Measurements from ENCODE around the gene SALL3. TPM values are rescaled to one million over a fixed set of nuclear protein-coding genes. Genes with fewer than 3 reads are reported as not detected.
"Not testable (repeated sequence)": the region's sequence is repeated elsewhere in the genome, so short reads cannot be mapped to it uniquely, and the experiment has no call there.

Gene SALL3
- total RNA-seq, 3 donors from 2014 or later (not counting 1 experiment from before 2014, with no cell fraction given) = not detected

DNA sequence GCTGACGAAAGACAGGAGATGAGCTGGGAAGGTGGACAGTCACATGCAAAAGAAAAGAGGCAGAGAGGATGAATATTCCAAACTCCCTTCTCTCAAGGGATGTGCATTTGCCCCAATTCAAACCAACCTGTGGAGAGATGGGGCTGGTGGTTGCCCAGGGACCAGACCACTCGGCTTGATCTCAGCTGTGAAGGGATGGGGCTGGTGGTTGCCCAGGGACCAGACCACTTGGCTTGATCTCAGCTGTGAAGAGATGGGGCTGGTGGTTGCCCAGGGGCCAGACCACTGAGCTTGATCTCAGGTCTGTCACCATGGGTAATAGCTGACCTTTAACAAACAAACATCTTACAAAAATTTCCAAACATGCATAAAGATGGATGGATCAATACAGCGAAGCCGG, 42.5 kb upstream of the SALL3 start:
- H3K9me3 Mint-ChIP-seq = no peaks in the 10 kb centered on the region
- H3K4me1 Mint-ChIP-seq = no peaks in the 10 kb centered on the region
- H3K27me3 Mint-ChIP-seq (ENCODE audit: low read depth in 2 of 2) = peaks cover 0 to 6% of the 10 kb centered on the region in 2 donors
- 96% methylated on average over 4 of the region's 4 CpGs for WGBS (ENCODE audit: insufficient coverage)
- TF ChIP-seq, protein P1, sequence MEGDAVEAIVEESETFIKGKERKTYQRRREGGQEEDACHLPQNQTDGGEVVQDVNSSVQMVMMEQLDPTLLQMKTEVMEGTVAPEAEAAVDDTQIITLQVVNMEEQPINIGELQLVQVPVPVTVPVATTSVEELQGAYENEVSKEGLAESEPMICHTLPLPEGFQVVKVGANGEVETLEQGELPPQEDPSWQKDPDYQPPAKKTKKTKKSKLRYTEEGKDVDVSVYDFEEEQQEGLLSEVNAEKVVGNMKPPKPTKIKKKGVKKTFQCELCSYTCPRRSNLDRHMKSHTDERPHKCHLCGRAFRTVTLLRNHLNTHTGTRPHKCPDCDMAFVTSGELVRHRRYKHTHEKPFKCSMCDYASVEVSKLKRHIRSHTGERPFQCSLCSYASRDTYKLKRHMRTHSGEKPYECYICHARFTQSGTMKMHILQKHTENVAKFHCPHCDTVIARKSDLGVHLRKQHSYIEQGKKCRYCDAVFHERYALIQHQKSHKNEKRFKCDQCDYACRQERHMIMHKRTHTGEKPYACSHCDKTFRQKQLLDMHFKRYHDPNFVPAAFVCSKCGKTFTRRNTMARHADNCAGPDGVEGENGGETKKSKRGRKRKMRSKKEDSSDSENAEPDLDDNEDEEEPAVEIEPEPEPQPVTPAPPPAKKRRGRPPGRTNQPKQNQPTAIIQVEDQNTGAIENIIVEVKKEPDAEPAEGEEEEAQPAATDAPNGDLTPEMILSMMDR (IDR thresholded peaks at IDR 0.05) = no peak
- no peak overlapping the region for H3K4me3 Mint-ChIP-seq
- H3K4me3 ChIP-seq (ENCODE audit: low read length) = no peak overlapping the region
- no peaks in the 10 kb centered on the region for H3K27me3 ChIP-seq (ENCODE audit: control insufficient read depth, insufficient read depth, low read length)
- H3K27ac Mint-ChIP-seq = no peak overlapping the region
- intact Hi-C loops (cut with micrococcal nuclease) = no loop called here
- no peaks in the 10 kb centered on the region for H3K4me1 ChIP-seq (ENCODE audit: control insufficient read depth, insufficient read depth, low read length)
- no peaks in the 10 kb centered on the region for H3K36me3 Mint-ChIP-seq
- ATAC-seq (no peak), DNase-seq (no peak)
- no peak overlapping the region for H3K27ac ChIP-seq (ENCODE audit: low read length)
- H3K9me3 ChIP-seq (ENCODE audit: control insufficient read depth, insufficient read depth, low read length) = no peaks in the 10 kb centered on the region
- H3K36me3 ChIP-seq (ENCODE audit: control insufficient read depth, insufficient read depth, low read length) = no peaks in the 10 kb centered on the region

DNA sequence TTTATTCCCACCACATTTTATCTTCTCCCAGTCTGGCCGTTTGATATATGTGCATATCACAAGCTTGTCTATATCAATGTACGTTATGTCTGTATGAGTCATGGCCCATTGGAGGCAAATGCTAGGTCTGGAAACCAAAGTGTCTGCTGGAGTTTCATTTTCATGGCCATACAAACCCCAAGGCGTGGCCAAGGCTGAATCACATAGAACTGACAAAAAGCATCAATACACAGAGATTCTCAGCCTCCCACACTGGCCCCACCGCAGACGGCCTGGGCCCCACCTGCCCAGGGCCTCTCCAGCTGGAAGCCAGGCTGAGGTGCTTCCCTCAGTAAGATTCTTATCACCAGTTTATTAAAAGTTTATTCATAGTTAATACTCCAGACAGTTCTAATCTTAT, 40.5 kb upstream of the SALL3 start:
- H3K36me3 Mint-ChIP-seq = no peaks in the 10 kb centered on the region
- intact Hi-C loops (cut with micrococcal nuclease) = no loop called here
- no peaks in the 10 kb centered on the region for H3K36me3 ChIP-seq (ENCODE audit: control insufficient read depth, insufficient read depth, low read length)
- H3K4me3 Mint-ChIP-seq = no peak overlapping the region
- no peaks in the 10 kb centered on the region for H3K9me3 Mint-ChIP-seq
- no peaks in the 10 kb centered on the region for H3K9me3 ChIP-seq (ENCODE audit: control insufficient read depth, insufficient read depth, low read length)
- peaks cover 10 to 11% of the 10 kb centered on the region in 2 donors for H3K27me3 Mint-ChIP-seq (ENCODE audit: low read depth in 2 of 2)
- no peak overlapping the region for H3K27ac Mint-ChIP-seq
- no peak for ATAC-seq
- H3K4me1 ChIP-seq (ENCODE audit: control insufficient read depth, insufficient read depth, low read length) = no peaks in the 10 kb centered on the region
- WGBS (ENCODE audit: insufficient coverage) = 75% methylated on average over 5 of the region's 5 CpGs
- no peak overlapping the region for H3K4me3 ChIP-seq (ENCODE audit: low read length)
- DNase-seq = no peak
- TF ChIP-seq, protein P1 (IDR thresholded peaks at IDR 0.05) = no peak
- no peaks in the 10 kb centered on the region for H3K4me1 Mint-ChIP-seq
- no peak overlapping the region for H3K27ac ChIP-seq (ENCODE audit: low read length)
- H3K27me3 ChIP-seq (ENCODE audit: control insufficient read depth, insufficient read depth, low read length) = no peaks in the 10 kb centered on the region

DNA sequence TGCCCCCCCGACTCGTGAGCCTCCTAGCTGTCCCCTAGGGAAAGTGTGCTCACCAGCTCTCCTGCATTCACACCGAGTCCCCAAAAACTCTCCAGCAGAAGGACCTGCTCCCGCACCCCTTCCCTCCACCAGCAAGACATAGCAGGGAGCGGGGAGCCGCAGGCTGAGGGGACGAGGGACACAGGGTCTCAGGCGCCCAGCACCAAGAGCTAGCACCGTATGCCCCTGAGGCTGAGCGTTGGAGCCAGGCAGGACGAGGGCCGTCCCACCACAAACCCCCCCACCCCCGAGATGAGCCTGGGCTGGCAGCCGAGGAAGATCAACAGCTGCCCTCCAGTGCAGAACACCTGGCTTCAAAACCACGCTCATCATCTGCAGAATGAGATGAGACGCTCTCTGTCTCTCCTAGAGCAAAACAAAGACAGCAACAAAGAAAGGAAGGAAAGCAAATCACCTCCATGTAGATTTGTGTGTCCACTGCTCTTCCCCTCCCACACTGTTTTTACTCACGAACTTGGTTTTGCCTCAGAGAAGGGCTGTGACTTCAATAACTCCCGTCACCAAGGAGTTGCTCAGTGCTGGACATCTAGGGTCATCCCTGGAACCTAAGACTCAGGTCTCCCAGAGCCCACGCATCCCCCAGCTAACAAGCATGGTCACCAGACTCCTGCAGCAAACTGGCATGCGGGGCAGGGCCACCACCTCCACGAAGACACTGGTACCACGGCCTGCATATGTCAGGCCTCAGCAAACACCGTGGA, 39.7 kb upstream of the SALL3 start:
- H3K36me3 ChIP-seq (ENCODE audit: control insufficient read depth, insufficient read depth, low read length) = no peaks in the 10 kb centered on the region
- no peaks in the 10 kb centered on the region for H3K27me3 ChIP-seq (ENCODE audit: control insufficient read depth, insufficient read depth, low read length)
- WGBS (ENCODE audit: insufficient coverage) = 81% methylated on average over 23 of the region's 23 CpGs
- TF ChIP-seq, protein P1 (IDR thresholded peaks at IDR 0.05) = no peak
- no peaks in the 10 kb centered on the region for H3K9me3 ChIP-seq (ENCODE audit: control insufficient read depth, insufficient read depth, low read length)
- intact Hi-C loops (cut with micrococcal nuclease) = no loop called here
- DNase-seq (no peak), ATAC-seq (no peak)
- Mint-ChIP-seq H3K9me3 (no peaks in the 10 kb centered on the region), H3K4me1 (no peaks in the 10 kb centered on the region), H3K36me3 (no peaks in the 10 kb centered on the region), H3K4me3 (no peak overlapping the region), H3K27me3 (ENCODE audit: low read depth in 2 of 2) (peaks cover 9 to 12% of the 10 kb centered on the region in 2 donors), H3K27ac (no peak overlapping the region)
- H3K27ac ChIP-seq (ENCODE audit: low read length) = no peak overlapping the region
- no peaks in the 10 kb centered on the region for H3K4me1 ChIP-seq (ENCODE audit: control insufficient read depth, insufficient read depth, low read length)
- H3K4me3 ChIP-seq (ENCODE audit: low read length) = no peak overlapping the region

DNA sequence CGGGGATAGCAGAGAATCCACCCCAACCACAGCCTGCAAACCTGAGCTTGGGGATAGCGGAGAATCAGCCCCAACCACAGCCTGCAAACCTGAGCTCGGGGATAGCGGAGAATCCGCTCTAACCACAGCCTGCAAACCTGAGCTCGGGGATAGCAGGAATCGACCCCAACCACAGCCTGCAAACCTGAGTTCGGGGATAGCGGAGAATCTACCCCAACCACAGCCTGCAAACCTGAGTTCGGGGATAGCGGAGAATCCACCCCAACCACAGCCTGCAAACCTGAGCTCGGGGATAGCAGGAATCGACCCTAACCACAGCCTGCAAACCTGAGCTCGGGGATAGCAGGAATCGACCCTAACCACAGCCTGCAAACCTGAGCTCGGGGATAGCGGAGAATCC, 37.4 kb upstream of the SALL3 start:
- H3K27me3 ChIP-seq (ENCODE audit: control insufficient read depth, insufficient read depth, low read length); intact Hi-C loops (cut with micrococcal nuclease); H3K27ac ChIP-seq (ENCODE audit: low read length); H3K4me3 ChIP-seq (ENCODE audit: low read length); ATAC-seq; H3K4me3 Mint-ChIP-seq; H3K9me3 ChIP-seq (ENCODE audit: control insufficient read depth, insufficient read depth, low read length); H3K4me1 Mint-ChIP-seq; H3K36me3 Mint-ChIP-seq; H3K9me3 Mint-ChIP-seq; H3K27ac Mint-ChIP-seq; H3K36me3 ChIP-seq (ENCODE audit: control insufficient read depth, insufficient read depth, low read length); H3K4me1 ChIP-seq (ENCODE audit: control insufficient read depth, insufficient read depth, low read length); DNase-seq: not testable (repeated sequence)
- peaks cover 12 to 25% of the 10 kb centered on the region in 2 donors for H3K27me3 Mint-ChIP-seq (ENCODE audit: low read depth in 2 of 2)
- WGBS (ENCODE audit: insufficient coverage) = 86% methylated on average over 17 of the region's 17 CpGs
